ENCODE measurements around the gene WLS.
"Not testable (repeated sequence)": the region's sequence is repeated elsewhere in the genome, so short reads cannot be mapped to it uniquely, and the experiment has no call there.

The WLS gene

GRCh38 chr1:68164918-68165317 is 67.4 kb downstream of the WLS start:
- DNase-seq (ENCODE audit: low spot score) = no peak

- no peak for DNase-seq (ENCODE audit: low spot score)
These were observed 69.1 kb downstream of the WLS start for GRCh38 chr1:68163220-68163619.

GRCh38 chr1:68162761-68163160 is 69.6 kb downstream of the WLS start:
- DNase-seq (ENCODE audit: low spot score) = no peak

- not testable (repeated sequence) for DNase-seq (ENCODE audit: low spot score)
These were observed 70.7 kb downstream of the WLS start for GRCh38 chr1:68161672-68162071.

- DNase-seq (ENCODE audit: low spot score) = not testable (repeated sequence)
These were observed 71.4 kb downstream of the WLS start for GRCh38 chr1:68160935-68161334.

- no peak for DNase-seq (ENCODE audit: low spot score)
These were observed 72.3 kb downstream of the WLS start for GRCh38 chr1:68160021-68160420.

GRCh38 chr1:68158837-68159236 is 73.5 kb downstream of the WLS start:
- no peak for DNase-seq (ENCODE audit: low spot score)

- DNase-seq (ENCODE audit: low spot score) = no peak
These were observed 74.9 kb downstream of the WLS start for GRCh38 chr1:68157416-68157815.

- DNase-seq (ENCODE audit: low spot score) = no peak
These were observed 80.6 kb downstream of the WLS start for GRCh38 chr1:68151690-68152089.

GRCh38 chr1:68149907-68150306 is 82.4 kb downstream of the WLS start:
- DNase-seq (ENCODE audit: low spot score) = no peak

- DNase-seq (ENCODE audit: low spot score) = no peak
These were observed 83.1 kb downstream of the WLS start for GRCh38 chr1:68149110-68149798.

GRCh38 chr1:68148631-68149030 is 83.7 kb downstream of the WLS start:
- DNase-seq (ENCODE audit: low spot score) = no peak

- no peak for DNase-seq (ENCODE audit: low spot score)
These were observed 84.7 kb downstream of the WLS start for GRCh38 chr1:68147534-68148171.

- DNase-seq (ENCODE audit: low spot score) = no peak
These were observed 86.8 kb downstream of the WLS start for GRCh38 chr1:68145418-68146126.

- no peak for DNase-seq (ENCODE audit: low spot score)
These were observed 87.5 kb downstream of the WLS start for GRCh38 chr1:68144856-68145255.

GRCh38 chr1:68143633-68144032 is 88.7 kb downstream of the WLS start:
- DNase-seq (ENCODE audit: low spot score) = no peak

GRCh38 chr1:68142461-68142860 is 89.9 kb downstream of the WLS start:
- no peak for DNase-seq (ENCODE audit: low spot score)

- no peak for DNase-seq (ENCODE audit: low spot score)
These were observed 90.3 kb downstream of the WLS start for GRCh38 chr1:68142036-68142435.

- no peak for DNase-seq (ENCODE audit: low spot score)
These were observed 91.0 kb downstream of the WLS start for GRCh38 chr1:68141071-68142021.

- DNase-seq (ENCODE audit: low spot score) = no peak
These were observed 91.8 kb downstream of the WLS start for GRCh38 chr1:68140536-68140935.

- no peak for DNase-seq (ENCODE audit: low spot score)
These were observed 96.1 kb downstream of the WLS start for GRCh38 chr1:68136187-68136586.
